ELF-1 (cell line): ENCODE results near the gene DDR1.
"Not testable (repeated sequence)": the region's sequence is repeated elsewhere in the genome, so short reads cannot be mapped to it uniquely, and the experiment has no call there.

Source experiments
- DNase-seq: peaks from one replicate; pipeline ENCODE4 v3.0.0-alpha.2; 2016; ENCODE audit warnings: low read depth, low spot score

The DDR1 gene

GRCh38 chr6:30894381-30894780 is 10.1 kb downstream of the DDR1 start:
- no peak for DNase-seq

- DNase-seq: no peak
Measured at GRCh38 chr6:30894935-30895334, 10.6 kb downstream of the DDR1 start.

GRCh38 chr6:30895343-30895742 is 11.0 kb downstream of the DDR1 start:
- no peak for DNase-seq

GRCh38 chr6:30896541-30896940 is 12.2 kb downstream of the DDR1 start:
- no peak for DNase-seq

GRCh38 chr6:30897882-30898281 is 13.6 kb downstream of the DDR1 start:
- DNase-seq: no peak

GRCh38 chr6:30898750-30899360 is 14.5 kb downstream of the DDR1 start:
- DNase-seq: no peak

- no peak for DNase-seq
Measured at GRCh38 chr6:30900863-30901417, 16.6 kb downstream of the DDR1 start.

- DNase-seq: no peak
Measured at GRCh38 chr6:30901436-30901835, 17.1 kb downstream of the DDR1 start.

GRCh38 chr6:30902196-30902595 is 17.9 kb downstream of the DDR1 start:
- DNase-seq: not testable (repeated sequence)

GRCh38 chr6:30902709-30903108 is 18.4 kb downstream of the DDR1 start:
- no peak for DNase-seq

- no peak for DNase-seq
Measured at GRCh38 chr6:30903236-30903635, 18.9 kb downstream of the DDR1 start.

- DNase-seq: not testable (repeated sequence)
Measured at GRCh38 chr6:30907290-30907757, 23.0 kb downstream of the DDR1 start.

- DNase-seq: peak; percentile 99
Measured at GRCh38 chr6:30907758-30908591, 23.7 kb downstream of the DDR1 start, which contains the start of gene GTF2H4. TSS of gene GTF2H4 (plus strand) at chr6:30908207.

- DNase-seq: no peak
Measured at GRCh38 chr6:30908700-30909099, 24.4 kb downstream of the DDR1 start.

GRCh38 chr6:30910473-30910872 is 26.2 kb downstream of the DDR1 start:
- not testable (repeated sequence) for DNase-seq

- no peak for DNase-seq
Measured at GRCh38 chr6:30912746-30913520, 28.6 kb downstream of the DDR1 start.

- DNase-seq: no peak
Measured at GRCh38 chr6:30913721-30914075, 29.4 kb downstream of the DDR1 start.

GRCh38 chr6:30914076-30914853 is 29.9 kb downstream of the DDR1 start, which contains the start of gene VARS2:
TSS of gene VARS2 (plus strand) at chr6:30914238. CDS start at chr6:30914837, 599 bp downstream.
- peak; percentile 96 for DNase-seq

GRCh38 chr6:30914854-30915590 is 30.7 kb downstream of the DDR1 start:
- DNase-seq: no peak

- peak; percentile 70 for DNase-seq
Measured at GRCh38 chr6:30915591-30915946, 31.2 kb downstream of the DDR1 start.
